Jurkat, Clone E6-1 (cell line): ENCODE data around the gene AFDN.
"Not testable (repeated sequence)": the region's sequence is repeated elsewhere in the genome, so short reads cannot be mapped to it uniquely, and the experiment has no call there.

ENCODE experiments used
- DNase-seq: peaks from one replicate; pipeline ENCODE4 v3.0.0-alpha.2; 2011; ENCODE audit warnings: low read depth, low spot score
- H3K4me3 ChIP-seq: 2 replicates; pipeline ENCODE4 v1.5.1; 2011; ENCODE audit warnings: mild to moderate bottlenecking, low read length, control low read depth, moderate library complexity

Gene AFDN

DNA sequence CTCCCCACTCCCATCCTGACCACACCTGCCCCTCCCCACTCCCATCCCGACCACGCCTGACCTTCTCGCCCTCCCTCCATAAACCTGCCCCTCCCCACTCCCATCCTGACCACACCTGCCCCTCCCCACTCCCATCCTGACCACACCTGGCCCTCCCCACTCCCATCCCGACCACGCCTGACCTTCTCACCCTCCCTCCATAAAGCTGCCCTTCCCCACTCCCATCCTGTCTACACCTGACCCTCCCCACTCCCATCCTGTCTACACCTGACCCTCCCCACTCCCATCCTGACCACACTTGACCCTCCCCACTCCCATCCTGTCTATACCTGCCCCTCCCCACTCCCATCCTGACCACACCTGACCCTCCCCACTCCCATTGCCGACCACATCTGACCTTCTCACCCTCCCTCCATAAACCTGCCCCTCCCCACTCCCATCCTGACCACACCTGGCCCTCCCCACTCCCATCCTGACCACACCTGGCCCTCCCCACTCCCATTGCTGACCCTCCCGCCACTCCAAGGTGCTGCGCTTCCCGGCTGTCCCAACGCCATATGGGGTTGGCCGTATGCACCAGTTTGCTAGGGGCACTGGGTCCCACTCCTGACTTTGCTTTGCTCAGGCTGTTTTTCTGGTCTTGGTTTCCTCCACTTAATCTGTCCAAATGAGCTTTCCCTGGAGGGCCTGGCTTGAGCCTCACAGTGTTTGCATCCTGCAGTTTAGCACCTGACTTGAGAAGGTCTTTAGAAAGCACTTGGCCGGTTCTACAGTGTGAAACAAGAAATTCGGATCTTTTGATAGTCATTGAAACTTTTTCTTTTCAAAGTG is 173.7 kb downstream of the AFDN start:
- no peak for DNase-seq
- no peak overlapping the region for H3K4me3 ChIP-seq

DNA sequence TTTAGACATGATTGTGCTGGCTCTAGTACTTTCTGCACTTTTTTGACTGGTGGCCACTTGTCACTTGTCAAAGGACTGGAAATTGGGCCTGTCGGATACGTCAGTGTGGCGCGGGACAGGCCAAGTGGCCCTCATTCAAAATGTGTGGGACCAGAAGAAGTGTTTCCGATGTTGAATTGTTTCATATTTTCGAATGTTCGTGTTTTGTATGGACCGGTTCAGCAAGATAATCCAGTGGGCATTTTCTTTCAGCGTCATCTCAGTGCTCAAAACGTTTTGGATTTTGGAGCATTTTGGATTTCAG is 174.3 kb downstream of the AFDN start:
- H3K4me3 ChIP-seq: no peak overlapping the region
- DNase-seq: no peak

DNA sequence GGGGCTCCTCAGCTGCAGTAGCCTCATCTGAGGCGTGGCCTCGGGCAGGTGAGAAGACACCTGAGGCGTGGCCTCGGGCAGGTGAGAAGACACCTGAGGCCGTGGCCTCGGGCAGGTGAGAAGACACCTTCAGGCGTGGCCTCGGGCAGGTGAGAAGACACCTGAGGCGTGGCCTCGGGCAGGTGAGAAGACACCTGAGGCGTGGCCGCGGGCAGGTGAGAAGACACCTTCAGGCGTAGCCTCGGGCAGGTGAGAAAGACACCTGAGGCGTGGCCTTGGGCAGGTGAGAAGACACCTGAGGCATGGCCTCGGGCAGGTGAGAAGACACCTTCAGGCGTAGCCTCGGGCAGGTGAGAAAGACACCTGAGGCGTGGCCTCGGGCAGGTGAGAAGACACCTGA is 174.8 kb downstream of the AFDN start:
- not testable (repeated sequence) for H3K4me3 ChIP-seq, DNase-seq

DNA sequence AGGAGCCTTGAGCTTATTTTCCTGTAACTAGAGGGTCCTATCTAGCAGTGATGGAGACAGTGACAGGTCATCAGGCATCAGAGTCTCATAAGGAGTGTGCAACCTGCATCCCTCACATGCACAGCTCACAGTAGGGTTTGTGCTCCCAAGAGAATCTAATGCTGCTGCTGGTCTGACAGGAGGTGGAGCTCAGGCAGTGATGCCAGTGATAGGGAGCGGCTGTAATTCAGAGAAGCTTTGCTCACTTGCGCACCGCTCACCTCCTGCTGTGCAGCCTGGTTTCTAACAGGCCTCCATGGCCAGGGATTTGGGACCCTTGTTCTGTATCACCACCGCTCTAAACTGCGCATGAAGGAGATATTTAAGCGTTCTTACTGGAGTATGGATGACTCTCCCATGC is 176.1 kb downstream of the AFDN start:
- no peak overlapping the region for H3K4me3 ChIP-seq
- DNase-seq: no peak

DNA sequence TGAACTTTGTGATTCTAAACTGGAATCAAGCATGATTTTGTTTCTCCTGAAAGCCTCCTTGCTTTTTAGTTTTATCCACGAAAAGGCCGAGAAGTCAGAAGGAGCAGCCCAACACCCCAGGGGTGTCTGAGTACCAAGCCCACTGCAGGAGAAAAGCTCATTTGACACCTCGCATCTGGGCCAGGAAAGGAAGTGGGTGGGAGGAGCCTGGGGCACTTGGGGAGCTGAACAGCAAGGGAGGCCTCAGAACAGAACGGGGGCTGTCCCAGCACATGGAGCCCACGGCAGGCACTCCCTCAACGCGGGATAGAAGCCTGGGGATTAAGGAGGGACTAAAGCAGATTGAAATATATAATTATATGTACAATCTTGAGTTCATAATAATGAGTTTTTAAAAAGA is 177.3 kb downstream of the AFDN start:
- no peak for DNase-seq
- no peak overlapping the region for H3K4me3 ChIP-seq

DNA sequence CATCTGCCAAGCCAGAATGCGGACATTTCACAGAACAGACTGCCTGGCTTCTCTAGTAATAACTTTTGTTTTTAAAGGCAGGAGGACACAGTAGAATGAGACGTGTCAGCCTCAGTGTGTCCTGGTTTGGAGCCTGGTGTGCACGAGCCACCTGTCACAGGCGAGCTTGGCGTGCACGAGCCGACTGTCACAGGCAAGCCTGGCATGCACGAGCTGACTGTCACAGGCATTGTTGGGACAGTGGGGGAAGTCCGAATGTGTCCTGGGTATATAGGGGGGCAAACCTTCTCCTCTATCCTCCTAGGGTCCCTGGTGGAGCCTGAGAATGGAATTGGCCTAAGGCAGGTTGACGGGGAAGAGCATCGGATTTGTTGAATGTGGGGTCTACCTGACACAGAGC is 178.2 kb downstream of the AFDN start:
- no peak overlapping the region for H3K4me3 ChIP-seq
- no peak for DNase-seq

DNA sequence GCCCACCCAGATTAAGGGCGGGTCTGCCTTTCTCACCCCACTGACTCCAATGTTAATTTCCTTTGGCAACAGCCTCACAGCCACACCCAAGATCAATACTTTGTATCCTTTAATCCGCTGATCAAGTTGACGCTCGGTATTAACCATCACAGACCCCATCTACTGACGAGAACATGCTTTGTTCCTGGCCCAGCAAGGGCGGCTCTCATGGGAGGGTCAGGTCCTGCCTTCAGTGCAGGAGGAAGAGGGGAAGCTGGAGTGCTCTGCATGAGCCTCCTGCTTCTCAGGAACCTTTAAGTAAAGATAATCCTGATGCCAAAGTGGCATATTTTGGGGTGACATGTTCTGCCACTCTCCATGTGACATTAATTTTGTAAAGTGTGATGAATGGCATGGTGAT is 179.1 kb downstream of the AFDN start:
- no peak for DNase-seq
- H3K4me3 ChIP-seq: no peak overlapping the region

DNA sequence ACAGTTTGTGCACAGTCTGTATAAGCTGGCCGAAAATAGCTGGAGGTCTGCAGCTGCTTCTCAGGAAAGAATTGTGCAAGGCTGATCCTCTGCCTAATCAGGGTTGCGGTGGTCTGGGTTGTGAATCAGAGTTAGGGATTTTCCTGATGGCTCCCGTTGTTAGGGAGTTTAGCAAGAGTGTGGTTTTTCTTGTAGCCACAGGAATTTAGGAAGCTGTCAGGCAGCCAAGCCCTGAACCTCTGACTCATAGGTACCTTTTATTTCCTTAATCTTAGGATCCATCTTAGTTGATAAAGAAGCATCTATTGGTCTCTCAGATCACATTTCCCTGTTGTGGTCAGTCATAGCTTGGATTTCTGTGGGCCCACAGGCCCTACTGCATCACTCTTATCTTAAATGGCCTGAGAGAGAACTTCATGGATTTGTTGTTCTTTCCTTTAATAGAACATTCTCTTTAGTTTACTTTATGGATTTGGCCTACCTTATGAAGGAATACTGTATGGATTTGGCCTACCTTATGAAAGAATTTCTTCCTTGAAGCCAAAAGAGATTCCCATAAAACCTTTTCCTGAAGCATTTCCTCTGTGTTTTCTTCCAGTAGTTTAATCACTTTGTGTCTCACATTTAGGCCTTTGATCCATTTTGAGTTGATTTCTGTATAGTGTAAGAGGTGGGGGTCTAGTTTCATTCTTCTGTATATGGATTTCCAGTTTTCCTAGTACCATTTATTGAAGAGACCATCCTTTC is 181.1 kb downstream of the AFDN start:
- H3K4me3 ChIP-seq: no peak overlapping the region
- DNase-seq: no peak

DNA sequence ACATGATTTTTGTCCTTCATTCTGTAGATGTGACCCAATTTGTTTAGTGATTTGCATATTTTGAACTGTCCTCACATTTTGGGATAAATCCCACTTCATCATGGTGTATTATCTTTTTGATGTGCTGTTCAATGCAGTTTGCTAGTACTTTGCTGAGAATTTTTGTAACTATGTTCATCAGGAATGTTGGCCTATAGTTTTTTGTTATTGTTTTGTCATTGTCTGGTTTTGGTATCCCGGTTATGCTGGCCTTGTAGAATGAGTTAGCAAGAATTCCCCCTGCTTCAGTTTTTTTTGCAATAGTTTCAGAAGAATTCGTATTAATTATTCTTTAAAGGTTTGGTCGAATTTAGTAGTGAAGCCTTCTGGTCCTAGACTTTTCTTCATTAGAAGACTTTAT is 182.6 kb downstream of the AFDN start:
- DNase-seq: no peak
- no peak overlapping the region for H3K4me3 ChIP-seq

DNA sequence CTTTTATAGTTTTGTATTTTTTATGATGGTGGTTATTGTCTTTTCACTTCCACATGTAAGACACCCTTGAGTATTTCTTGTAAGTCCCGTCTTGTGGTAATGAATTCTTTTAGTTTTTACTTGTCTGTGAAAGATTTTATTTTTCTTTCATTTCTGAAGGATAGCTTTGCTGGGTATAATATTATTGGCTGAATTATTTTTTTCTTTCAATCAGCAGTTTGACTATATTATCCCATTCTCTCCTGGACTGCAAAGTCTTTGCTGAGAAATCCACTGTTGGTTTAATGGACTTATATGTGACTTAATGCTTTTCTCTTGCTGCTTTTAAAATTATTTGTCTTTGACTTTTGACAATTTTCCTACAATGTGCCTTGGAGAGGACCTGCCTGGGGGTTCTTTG is 184.6 kb downstream of the AFDN start:
- no peak for DNase-seq
- no peak overlapping the region for H3K4me3 ChIP-seq

DNA sequence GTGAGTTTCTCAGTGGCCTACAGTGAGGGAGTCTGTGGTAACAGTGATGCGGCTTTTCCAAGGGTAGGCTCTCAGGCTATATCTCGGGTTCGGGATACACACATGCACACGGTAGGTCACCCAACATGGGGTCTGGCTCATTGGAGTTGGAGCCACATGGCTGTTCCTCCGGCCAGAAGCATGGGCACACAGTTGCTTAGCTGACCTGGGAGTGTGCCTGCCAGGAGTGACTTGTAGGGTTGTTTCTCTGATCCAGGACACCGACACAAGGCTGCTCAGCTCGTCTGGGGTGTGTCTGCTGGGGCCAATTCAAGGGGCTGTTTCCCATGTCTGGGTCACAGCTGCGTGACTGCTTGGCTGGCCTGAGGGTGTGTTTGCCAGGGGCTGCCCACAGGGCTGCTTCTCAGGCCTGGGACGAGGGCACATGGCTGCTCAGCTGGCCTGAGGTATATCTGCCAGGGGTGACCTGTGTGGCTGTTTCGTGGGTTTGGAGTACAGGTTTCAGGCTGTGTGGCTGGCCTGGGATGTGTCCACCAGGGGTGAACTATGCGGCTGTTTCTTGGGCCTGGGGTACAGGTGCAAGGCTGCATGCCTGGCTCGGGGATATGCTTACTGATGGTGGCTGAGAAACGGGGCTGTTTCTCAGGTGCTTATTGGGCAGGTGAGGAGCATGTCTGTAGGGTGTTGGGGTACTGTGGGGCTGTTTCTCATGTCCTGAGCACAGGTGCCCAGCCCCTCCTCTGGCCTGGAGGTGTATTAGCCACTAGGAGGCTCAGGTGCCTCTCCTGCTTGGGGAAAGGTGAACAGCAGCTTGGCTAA is 185.9 kb downstream of the AFDN start:
- no peak for DNase-seq
- H3K4me3 ChIP-seq: no peak overlapping the region

DNA sequence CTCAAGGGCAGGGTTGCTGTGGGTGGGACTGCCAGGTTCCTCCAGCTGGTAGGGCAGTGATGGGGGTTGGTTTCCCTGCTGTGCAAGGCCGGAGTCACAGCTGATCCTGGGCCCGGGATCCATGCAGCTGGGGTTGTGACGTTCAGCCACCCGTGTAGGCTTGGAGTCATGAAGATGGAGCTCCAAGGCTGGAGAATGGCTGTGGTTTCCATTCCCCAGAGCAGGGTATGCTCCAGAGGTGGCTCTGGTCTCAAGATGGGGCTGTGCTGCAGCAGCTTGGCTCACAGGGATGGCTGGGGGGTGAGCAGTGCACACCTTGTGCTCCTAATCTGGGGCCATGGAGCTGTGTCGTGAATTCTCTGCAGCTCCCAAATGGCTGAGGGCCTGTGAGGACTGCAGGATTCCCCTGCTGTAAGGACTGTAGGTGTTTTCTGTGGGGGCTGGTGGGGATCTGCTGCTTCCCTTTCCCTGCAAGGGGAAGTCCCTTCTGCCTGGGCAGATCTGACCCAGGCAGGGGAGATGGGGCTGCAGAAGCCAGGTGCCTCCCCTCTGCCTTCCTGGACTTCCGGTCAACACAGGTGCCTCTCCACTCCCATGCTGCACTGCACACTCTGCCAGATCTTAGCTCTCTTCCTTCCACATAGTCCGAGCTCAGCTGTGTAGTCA is 186.7 kb downstream of the AFDN start:
- no peak overlapping the region for H3K4me3 ChIP-seq
- no peak for DNase-seq

DNA sequence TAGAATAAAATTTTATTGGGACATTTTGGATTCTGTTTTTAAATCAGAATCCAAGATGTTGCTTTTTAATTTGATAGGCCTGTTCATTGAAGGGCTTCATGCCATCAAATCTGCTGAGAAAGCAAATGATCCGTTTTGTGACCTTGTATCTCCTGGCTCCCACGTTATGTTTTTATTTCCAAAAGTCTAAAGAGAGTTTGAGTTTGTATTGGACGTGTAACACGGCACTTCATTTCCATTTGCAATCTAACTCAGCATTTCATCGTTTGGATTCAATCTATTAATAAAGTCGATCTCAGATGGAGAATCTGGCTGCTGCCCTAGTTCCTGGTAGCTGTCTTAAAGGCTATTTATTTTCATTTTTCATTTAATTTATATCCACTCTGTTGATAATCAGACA is 187.7 kb downstream of the AFDN start:
- DNase-seq: no peak

DNA sequence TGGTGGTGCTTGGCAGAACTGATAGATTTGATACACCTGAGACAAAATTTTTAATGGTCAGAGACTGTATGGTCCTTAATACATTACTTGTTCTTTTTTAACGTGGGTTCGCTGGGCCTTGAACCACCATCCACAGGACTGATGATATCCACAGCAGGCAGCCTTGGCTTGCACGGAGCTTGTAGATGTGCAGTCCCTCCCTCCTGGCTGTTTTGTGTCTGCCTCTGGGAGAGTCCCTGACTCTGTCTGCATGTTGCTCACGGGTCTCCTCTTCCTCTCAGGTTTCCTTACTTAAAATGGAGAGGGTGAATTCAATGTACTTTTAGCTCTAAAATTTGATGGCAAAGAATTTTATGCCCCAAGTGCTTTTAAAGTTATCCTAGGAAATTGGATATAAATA is 188.3 kb downstream of the AFDN start:
- DNase-seq: no peak
- no peak overlapping the region for H3K4me3 ChIP-seq

More for the DNA sequence above, 187.7 kb downstream of the AFDN start:
- H3K4me3 ChIP-seq: no peak overlapping the region

DNA sequence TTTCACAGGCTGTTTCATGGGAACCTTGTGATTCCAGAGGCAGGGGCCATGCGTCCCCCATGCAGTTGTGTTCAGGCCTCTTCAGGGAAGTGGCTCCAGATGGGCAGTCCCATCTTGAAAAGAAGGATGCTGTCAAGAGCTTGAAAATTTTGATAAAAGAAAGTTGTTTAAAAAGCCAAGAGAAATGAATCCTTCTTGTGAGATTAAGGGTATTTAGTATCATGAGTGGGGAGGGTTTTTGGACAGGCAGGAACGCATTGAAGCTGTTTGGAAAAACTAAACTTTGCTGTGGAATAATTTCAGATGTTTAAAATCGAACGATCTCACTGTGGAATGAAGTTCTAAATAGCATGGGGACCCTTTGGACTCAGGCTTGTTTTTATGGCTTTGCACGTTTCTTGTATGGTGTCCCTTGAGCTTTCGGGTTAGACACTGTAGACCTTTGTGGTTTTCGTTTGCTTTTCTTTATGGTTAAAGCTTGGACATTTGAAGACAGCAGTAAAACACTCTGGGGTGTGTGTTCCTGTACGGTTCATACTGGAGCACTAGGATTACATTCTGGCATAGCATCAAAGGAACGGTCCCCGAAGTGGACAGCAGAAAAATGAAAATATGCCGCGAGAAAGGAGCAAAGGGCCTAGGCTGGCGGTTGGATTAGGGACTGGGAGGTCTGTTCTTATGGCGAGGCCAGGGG is 188.9 kb downstream of the AFDN start:
- DNase-seq: no peak
- no peak overlapping the region for H3K4me3 ChIP-seq

DNA sequence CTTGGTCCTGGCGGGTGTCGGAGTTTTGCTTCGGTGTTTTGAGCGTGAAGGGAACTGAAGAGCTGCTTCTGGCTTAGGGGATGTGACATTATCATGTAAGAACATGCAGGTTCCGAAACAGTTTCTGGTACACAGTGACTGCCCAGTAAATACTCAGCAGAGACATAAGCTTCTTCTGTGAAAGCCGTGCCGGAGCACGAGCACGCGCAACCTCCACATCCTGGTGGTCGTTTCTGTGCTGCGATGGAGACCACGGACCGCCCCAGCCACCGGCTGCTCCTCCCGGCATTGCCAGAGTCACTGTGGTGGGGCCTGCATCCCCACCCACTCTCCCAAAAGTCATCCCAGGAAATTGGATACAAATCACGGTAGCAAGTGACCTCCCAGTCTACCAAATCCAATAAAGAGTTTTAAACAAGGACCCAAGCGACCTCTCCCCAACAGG is 189.5 kb downstream of the AFDN start:
- DNase-seq: no peak
- H3K4me3 ChIP-seq: no peak overlapping the region

DNA sequence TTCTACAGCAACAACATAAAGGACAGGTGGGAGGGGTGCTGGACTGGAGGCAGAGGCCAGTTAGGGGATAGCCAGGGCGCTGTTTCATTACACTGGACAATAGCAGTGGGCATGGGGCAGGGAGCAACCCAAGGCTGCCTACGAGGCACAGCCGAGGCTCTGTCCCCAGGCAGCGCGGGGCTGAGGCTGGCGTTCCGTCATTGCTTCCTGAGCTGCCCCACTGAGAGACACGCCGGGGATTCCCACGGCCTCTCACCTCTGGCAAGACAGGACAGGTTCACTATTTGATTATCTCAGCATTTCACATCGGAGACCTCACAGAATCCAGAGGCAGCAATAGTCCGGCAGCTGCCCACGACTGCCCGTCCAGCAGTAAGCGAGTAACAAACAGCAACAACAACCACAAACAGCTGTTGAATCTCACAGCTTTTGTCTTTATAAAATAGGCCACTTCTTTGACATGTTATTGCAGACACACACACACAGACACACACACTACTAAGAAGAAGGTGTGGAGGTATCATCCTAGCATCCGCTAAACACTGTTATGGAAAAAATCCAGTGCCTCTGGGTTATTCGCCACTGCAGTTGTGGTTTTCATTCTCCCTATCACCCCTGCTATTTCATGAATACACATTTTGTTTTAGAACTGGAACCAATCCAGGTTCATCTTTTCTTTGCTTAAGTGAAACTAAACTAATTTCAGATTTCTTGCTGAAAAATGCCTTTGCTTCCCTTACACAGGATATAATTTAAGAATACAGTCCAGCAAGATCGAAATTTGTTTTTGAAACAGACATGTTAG is 190.2 kb downstream of the AFDN start:
- no peak overlapping the region for H3K4me3 ChIP-seq
- DNase-seq: no peak

DNA sequence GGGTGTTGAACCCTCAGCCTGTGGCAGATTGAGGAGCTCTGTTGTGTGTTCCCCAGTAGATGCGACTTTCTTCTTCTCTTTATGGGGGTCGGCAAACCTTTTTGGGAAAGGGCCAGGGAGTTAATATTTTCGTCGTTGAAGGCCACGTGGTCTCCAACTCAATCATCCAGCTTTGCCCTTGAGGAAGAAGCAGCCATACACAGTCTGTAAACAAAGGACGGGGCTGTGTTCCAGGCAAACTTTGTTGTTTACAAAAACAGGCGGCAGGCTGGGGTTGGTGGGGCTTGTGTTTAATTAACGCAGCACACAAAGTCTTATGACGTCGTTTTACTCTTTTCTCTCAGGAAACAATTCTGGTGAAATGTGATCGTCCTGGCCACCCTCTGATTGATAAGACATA is 190.9 kb downstream of the AFDN start:
- DNase-seq: no peak
- no peak overlapping the region for H3K4me3 ChIP-seq
